H1 (cell line): ENCODE data around the gene MLPH.

Experiments
- CTCF ChIP-seq, 3 experiments: IDR thresholded peaks; 1 replicate in 2 of 3; 2 replicates in 1 of 3; pipeline versions ENCODE4 v1.5.1 to v1.6.1; 2011; ENCODE audit warnings: low read length in 3 of 3, mild to moderate bottlenecking in 3 of 3, inconsistent platforms in 2 of 3, low read depth in 1 of 3, moderate library complexity in 1 of 3; ENCODE audit not compliant: insufficient read depth in 1 of 3; ENCODE audit errors: control extremely low read depth in 1 of 3
- EZH2 ChIP-seq: fragments of 200-600 bp; sonication (generic); IDR thresholded peaks from 2 replicates; pipeline ENCODE4 v1.7.1; 2012; ENCODE audit warnings: low read depth, mild to moderate bottlenecking, moderate library complexity, low read length, inconsistent platforms; ENCODE audit not compliant: severe bottlenecking
- POLR2A ChIP-seq, 2 experiments: IDR thresholded peaks; 1 replicate in 1 of 2; 2 replicates in 1 of 2; pipeline ENCODE4 v1.6.1; 2011; ENCODE audit warnings: low read depth in 2 of 2, low read length in 2 of 2, mild to moderate bottlenecking in 2 of 2; ENCODE audit errors: control extremely low read depth in 1 of 2
- RAD21 ChIP-seq, 2 experiments: IDR thresholded peaks in 1 of 2; conservative IDR thresholded peaks in 1 of 2; 2 replicates each; pipeline ENCODE4 v1.6.1; 2011; ENCODE audit warnings: low read depth in 2 of 2, low read length in 2 of 2, improper control_type of control experiment in 1 of 2, inconsistent platforms in 1 of 2, mild to moderate bottlenecking in 1 of 2, moderate library complexity in 1 of 2
- SP4 ChIP-seq: IDR thresholded peaks from 2 replicates; pipeline ENCODE4 v1.6.1; 2012; ENCODE audit warnings: low read length, inconsistent platforms

- TF ChIP-seq EZH2 (no peak), CTCF (IDR thresholded peaks at IDR 0.05; ENCODE audit: control extremely low read depth in 1 of 3, insufficient read depth in 1 of 3, low read depth in 1 of 3, low read length in 3 of 3) (no peak), POLR2A (IDR thresholded peaks at IDR 0.05; ENCODE audit: control extremely low read depth in 1 of 2, low read depth in 2 of 2, low read length in 2 of 2) (no peak), SP4 (no peak), RAD21 (IDR thresholded peaks at IDR 0.05 in 1 of 2, conservative IDR thresholded peaks at IDR 0.05 in 1 of 2; ENCODE audit: low read depth in 2 of 2, low read length in 2 of 2) (no peak)
Observed at GRCh38 chr2:237447496-237447895, 39.6 kb upstream of the MLPH start.
